H1 (cell line): ENCODE results near the gene MTF1. TPM values are rescaled to one million over a fixed set of nuclear protein-coding genes. Genes with fewer than 3 reads are reported as not detected.

Experiments
- CTCF ChIA-PET: fragments of 300-600 bp; sonication (Branson Sonifier 250); formaldehyde crosslinking; loops from one replicate; lab custom pipeline; 2021; ENCODE audit not compliant: partially characterized antibody; lab: Charles Lee
- POLR2A ChIA-PET: fragments of 300-600 bp; sonication (Branson Sonifier 250); formaldehyde crosslinking; loops from one replicate; lab custom pipeline; 2021; ENCODE audit warnings: inconsistent platforms; ENCODE audit not compliant: partially characterized antibody; lab: Charles Lee
- DNase-seq, 2 experiments: peaks; one replicate each; pipeline versions ENCODE4 v3.0.0 to v3.0.0-alpha.2; 2010 to 2022; ENCODE audit warnings: low spot score in 2 of 2, low read depth in 1 of 2, mixed read lengths in 1 of 2
- FAIRE-seq: peaks from 2 replicates; lab custom pipeline; 2011; peaks lifted over from hg19 to GRCh38; lab: Jason Lieb, UNC
- H2AFZ ChIP-seq: 2 replicates; pipeline ENCODE4 v1.8.1; 2012; ENCODE audit warnings: low read length, inconsistent platforms
- H2AK5ac ChIP-seq: 2 replicates; pipeline ENCODE4 v1.6.1; 2013; ENCODE audit warnings: low read depth, low read length
- H2BK120ac ChIP-seq: replicated peaks from 2 replicates; pipeline ENCODE3; 2013; ENCODE audit warnings: low read depth, low read length, inconsistent platforms
- H2BK12ac ChIP-seq: 2 replicates; pipeline ENCODE4 v1.6.1; 2013; ENCODE audit warnings: low read depth, low read length
- H2BK15ac ChIP-seq: 2 replicates; pipeline ENCODE4 v1.6.1; 2013; ENCODE audit warnings: low read length
- H2BK20ac ChIP-seq: 2 replicates; pipeline ENCODE4 v1.6.1; 2013; ENCODE audit warnings: low read length
- H2BK5ac ChIP-seq: 2 replicates; pipeline ENCODE4 v1.6.1; 2013; ENCODE audit warnings: low read depth, low read length
- H3K14ac ChIP-seq: 2 replicates; pipeline ENCODE4 v1.6.1; 2013; ENCODE audit warnings: inconsistent platforms; ENCODE audit not compliant: insufficient read length
- H3K18ac ChIP-seq: 2 replicates; pipeline ENCODE4 v1.6.1; 2013; ENCODE audit warnings: low read length; ENCODE audit errors: extremely low read depth
- H3K23ac ChIP-seq: 2 replicates; pipeline ENCODE4 v1.6.1; 2013; ENCODE audit warnings: inconsistent platforms; ENCODE audit not compliant: insufficient read length
- H3K23me2 ChIP-seq: 2 replicates; pipeline ENCODE4 v1.6.1; 2013; ENCODE audit warnings: low read depth, low read length
- H3K27ac ChIP-seq: 2 replicates; pipeline ENCODE4 v1.6.1; 2011; ENCODE audit warnings: low read depth, low read length, inconsistent platforms
- H3K27me3 ChIP-seq, 4 experiments: replicated peaks in 1 of 4; 1 replicate in 1 of 4; 2 replicates in 3 of 4; pipeline versions ENCODE4 v1.6.1 to v1.8.1; 2011 to 2013; ENCODE audit warnings: low read length in 3 of 4, mild to moderate bottlenecking in 3 of 4, inconsistent platforms in 2 of 4, mixed read lengths in 2 of 4, moderate library complexity in 1 of 4; ENCODE audit not compliant: control insufficient read depth in 3 of 4, insufficient read depth in 3 of 4; ENCODE audit errors: extremely low read depth in 1 of 4
- H3K36me3 ChIP-seq, 4 experiments: 2 replicates each; pipeline versions ENCODE4 v1.6.1 to v1.8.1; 2011 to 2013; ENCODE audit warnings: mild to moderate bottlenecking in 4 of 4, low read length in 3 of 4, moderate library complexity in 2 of 4, control low read depth in 1 of 4, inconsistent platforms in 1 of 4; ENCODE audit not compliant: insufficient read depth in 4 of 4, control insufficient read depth in 2 of 4
- H3K4ac ChIP-seq: replicated peaks from 2 replicates; pipeline ENCODE3; 2013; ENCODE audit warnings: low read length, low read depth, mixed read lengths, inconsistent platforms; ENCODE audit not compliant: insufficient read length
- H3K4me1 ChIP-seq, 4 experiments: replicated peaks in 1 of 4; 1 replicate in 1 of 4; 2 replicates in 3 of 4; pipeline versions ENCODE4 v1.6.1 to v1.8.1; 2011 to 2013; ENCODE audit warnings: low read length in 3 of 4, inconsistent platforms in 2 of 4, mixed read lengths in 1 of 4; ENCODE audit not compliant: insufficient read depth in 4 of 4, control insufficient read depth in 3 of 4
- H3K4me2 ChIP-seq, 2 experiments: 2 replicates each; pipeline versions ENCODE4 v1.6.1 to v1.8.1; 2011 to 2013; ENCODE audit warnings: low read depth in 2 of 2, low read length in 2 of 2, control low read depth in 1 of 2, inconsistent platforms in 1 of 2, mild to moderate bottlenecking in 1 of 2; ENCODE audit not compliant: insufficient read depth in 1 of 2
- H3K4me3 ChIP-seq, 4 experiments: fragments of 200-600, 300-600 bp in 1 of 4; sonication (generic), shearing (Covaris generic), sonication (Bioruptor Twin) in 1 of 4; 2 replicates each; pipeline versions ENCODE4 v1.5.1 to v1.8.1; 2011 to 2016; ENCODE audit warnings: low read length in 4 of 4, low read depth in 3 of 4, control low read depth in 2 of 4, inconsistent platforms in 2 of 4, mild to moderate bottlenecking in 2 of 4, mixed read lengths in 1 of 4, moderate library complexity in 1 of 4; ENCODE audit not compliant: insufficient read depth in 2 of 4; ENCODE audit errors: extremely low read depth in 1 of 4
- H3K56ac ChIP-seq: replicated peaks from 2 replicates; pipeline ENCODE3; 2013; ENCODE audit warnings: low read depth, mild to moderate bottlenecking, mixed read lengths, low read length, inconsistent platforms; ENCODE audit not compliant: insufficient read length
- H3K79me1 ChIP-seq: 2 replicates; pipeline ENCODE4 v1.6.1; 2013; ENCODE audit warnings: low read depth, low read length, control low read depth
- H3K79me2 ChIP-seq, 2 experiments: 2 replicates each; pipeline versions ENCODE4 v1.6.1 to v1.8.1; 2012 to 2013; ENCODE audit warnings: low read length in 2 of 2, mild to moderate bottlenecking in 2 of 2, inconsistent platforms in 1 of 2; ENCODE audit not compliant: insufficient read depth in 2 of 2, control insufficient read depth in 1 of 2
- H3K9ac ChIP-seq, 4 experiments: replicated peaks in 1 of 4; 1 replicate in 1 of 4; 2 replicates in 3 of 4; pipeline versions ENCODE4 v1.6.1 to v1.8.1; 2011 to 2013; ENCODE audit warnings: low read depth in 3 of 4, low read length in 3 of 4, control low read depth in 2 of 4, mild to moderate bottlenecking in 2 of 4, moderate library complexity in 2 of 4, inconsistent platforms in 1 of 4; ENCODE audit errors: extremely low read depth in 1 of 4
- H3K9me3 ChIP-seq, 2 experiments: 2 replicates each; pipeline versions ENCODE4 v1.6.1 to v1.8.1; 2012 to 2013; ENCODE audit warnings: mild to moderate bottlenecking in 2 of 2, moderate library complexity in 2 of 2, control low read depth in 1 of 2, inconsistent platforms in 1 of 2, low read depth in 1 of 2, low read length in 1 of 2, mixed read lengths in 1 of 2; ENCODE audit not compliant: insufficient read depth in 2 of 2
- H4K20me1 ChIP-seq, 2 experiments: replicated peaks in 1 of 2; 2 replicates each; pipeline versions ENCODE3 to v1.8.1; 2011 to 2013; ENCODE audit warnings: inconsistent platforms in 2 of 2, low read length in 2 of 2, mild to moderate bottlenecking in 1 of 2; ENCODE audit not compliant: insufficient read depth in 2 of 2, control insufficient read depth in 1 of 2
- H4K5ac ChIP-seq: 2 replicates; pipeline ENCODE4 v1.6.1; 2013; ENCODE audit warnings: low read length, low read depth, mixed read lengths, inconsistent platforms; ENCODE audit not compliant: insufficient read length
- H4K8ac ChIP-seq: 2 replicates; pipeline ENCODE4 v1.8.0; 2013; ENCODE audit warnings: mild to moderate bottlenecking, moderate library complexity, low read length, inconsistent platforms; ENCODE audit not compliant: insufficient read depth; ENCODE audit errors: extremely low read depth
- H4K91ac ChIP-seq: replicated peaks from 2 replicates; pipeline ENCODE3; 2013; ENCODE audit warnings: low read length, mixed read lengths, inconsistent platforms; ENCODE audit not compliant: insufficient read length
- CTBP2 ChIP-seq: IDR thresholded peaks from 2 replicates; pipeline ENCODE4 v1.7.0; 2011; ENCODE audit warnings: borderline replicate concordance, mild to moderate bottlenecking, moderate library complexity, mixed read lengths, low read length; ENCODE audit not compliant: insufficient read depth, insufficient read length
- CTCF ChIP-seq, 3 experiments: IDR thresholded peaks; 1 replicate in 2 of 3; 2 replicates in 1 of 3; pipeline versions ENCODE4 v1.5.1 to v1.6.1; 2011; ENCODE audit warnings: low read length in 3 of 3, mild to moderate bottlenecking in 3 of 3, inconsistent platforms in 2 of 3, low read depth in 1 of 3, moderate library complexity in 1 of 3; ENCODE audit not compliant: insufficient read depth in 1 of 3; ENCODE audit errors: control extremely low read depth in 1 of 3
- GTF2F1 ChIP-seq: IDR thresholded peaks from 2 replicates; pipeline ENCODE4 v1.6.1; 2012; ENCODE audit warnings: low read depth, low read length, improper control_type of control experiment, borderline replicate concordance
- HDAC6 ChIP-seq: IDR thresholded peaks from one replicate; pipeline ENCODE4 v1.7.1; 2012; ENCODE audit warnings: low read depth, mild to moderate bottlenecking, inconsistent platforms, low read length, moderate library complexity
- JUN ChIP-seq: IDR thresholded peaks from 2 replicates; pipeline ENCODE4 v1.6.1; 2011; ENCODE audit warnings: low read depth, mild to moderate bottlenecking, improper control_type of control experiment, low read length
- JUND ChIP-seq: IDR thresholded peaks from 2 replicates; pipeline ENCODE4 v1.6.1; 2011; ENCODE audit warnings: mild to moderate bottlenecking, improper control_type of control experiment, low read length
- KDM1A ChIP-seq: fragments of 200-600, 300-600 bp; sonication (generic); IDR thresholded peaks from 2 replicates; pipeline ENCODE4 v1.7.1; 2016; ENCODE audit warnings: mild to moderate bottlenecking, low read length, borderline replicate concordance
- MAX ChIP-seq: IDR thresholded peaks from 2 replicates; pipeline ENCODE4 v1.6.1; 2012; ENCODE audit warnings: inconsistent platforms
- RNF2 ChIP-seq: fragments of 200-900, 300-1000 bp; sonication (generic); IDR thresholded peaks from 2 replicates; pipeline ENCODE4 v1.7.1; 2016; ENCODE audit warnings: borderline replicate concordance, low read depth, mild to moderate bottlenecking, antibody characterized with exemption, low read length; ENCODE audit not compliant: poor library complexity, severe bottlenecking; ENCODE audit errors: missing control alignments
- TAF7 ChIP-seq: optimal IDR thresholded peaks from 2 replicates; pipeline ENCODE3; 2011; ENCODE audit warnings: low read depth, mild to moderate bottlenecking, inconsistent platforms, low read length, moderate library complexity, borderline replicate concordance
- TCF12 ChIP-seq: IDR thresholded peaks from 2 replicates; pipeline ENCODE4 v1.6.1; 2011; ENCODE audit warnings: low read depth, mild to moderate bottlenecking, low read length
- WGBS, 2 experiments: shearing (Covaris generic) in 1 of 2; methylation state at CpG; one replicate each; pipeline versions ENCODE4 v1.1.6 to v1.1.7; 2013 to 2015; ENCODE audit warnings: low lambda C conversion rate in 2 of 2, mixed read lengths in 2 of 2, inconsistent platforms in 1 of 2, low coverage in 1 of 2, missing lambda C conversion rate in 1 of 2; ENCODE audit not compliant: insufficient replicate concordance in 2 of 2, insufficient coverage in 1 of 2, insufficient read length in 1 of 2; ENCODE audit errors: extremely low coverage in 1 of 2, missing lambda C conversion rate in 1 of 2; 5-methylcytosine and 5-hydroxymethylcytosine counted together
- polyA plus RNA-seq, 7 experiments: library from polyadenylated mRNA; depleted of rRNA in 3 of 7; stranded (reverse) in 5 of 7; unstranded in 2 of 7; fragments of >200 nt in 5 of 7; fragments of 200-250 nt in 2 of 7; gene quantifications; 1 replicate in 5 of 7; 2 replicates in 1 of 7; 4 replicates in 1 of 7; pipeline versions ENCODE4 v1.2.1 to v1.2.3, GENCODE V29; 2011 to 2013; ENCODE audit warnings: missing spikeins in 2 of 7, mixed read lengths in 2 of 7
- total RNA-seq: library from RNA; stranded (reverse); fragmentation: NEBNext Ultra II Directional; extraction: Animal tissue kit (Norgen Biotek cat#: 25700); gene quantifications from 2 replicates; pipeline ENCODE4 v1.2.1, GENCODE V29; 2021

MTF1 gene
- total and polyA plus RNA-seq, 2 of the 8 experiments (the other 6 are each of a cell fraction or from before 2014, with no cell fraction given), result 4.0 to 15.5 TPM

- H4K91ac ChIP-seq, result no peak overlapping the region
- H3K4me2 ChIP-seq, result no peak overlapping the region
- no peak overlapping the region for H2AK5ac ChIP-seq
- no peak overlapping the region for H2BK15ac ChIP-seq
- H3K9me3 ChIP-seq, result peaks cover 0 to 2% of the 10 kb centered on the region in 2 experiments; a peak in 1 of 4 replicates
- no peaks in the 10 kb centered on the region for H3K79me1 ChIP-seq
- peak overlapping the region; percentile 57; the same call in 1 of the 2 replicates for H4K8ac ChIP-seq
- CTCF ChIA-PET, result interaction anchor here (0.6 kb wide), 1 partner anchor 189 kb away, joined by 3 read pairs; no protein-coding TSS in a partner anchor
- no peak overlapping the region for H3K4ac ChIP-seq
- no peaks in the 10 kb centered on the region for H3K23me2 ChIP-seq
- DNase-seq (no peak), FAIRE-seq (no peak)
- POLR2A ChIA-PET, result no interaction called here
- no peak overlapping the region for H3K27ac ChIP-seq
- no peaks in the 10 kb centered on the region for H3K4me1 ChIP-seq
- no peaks in the 10 kb centered on the region; a peak in 1 of 7 replicates for H3K27me3 ChIP-seq
- no peaks in the 10 kb centered on the region for H4K20me1 ChIP-seq
- H2BK120ac ChIP-seq, result no peak overlapping the region
- no peak overlapping the region for H2AFZ ChIP-seq
- no peaks in the 10 kb centered on the region for H3K79me2 ChIP-seq
- H4K5ac ChIP-seq, result no peak overlapping the region
- WGBS, 2 experiments, result 89% methylated on average over 3 of the region's 3 CpGs; no CpG with 5 or more reads in 1 of the 2 experiments
- H3K23ac ChIP-seq, result no peak overlapping the region
- no peak overlapping the region for H3K4me3 ChIP-seq
- H3K18ac ChIP-seq, result no peak overlapping the region
- no peak overlapping the region for H3K56ac ChIP-seq
- no peak overlapping the region for H2BK20ac ChIP-seq
- no peak overlapping the region for H2BK5ac ChIP-seq
- H3K14ac ChIP-seq, result no peak overlapping the region
- no peaks in the 10 kb centered on the region for H3K36me3 ChIP-seq
- no peak overlapping the region for H2BK12ac ChIP-seq
- H3K9ac ChIP-seq, result no peak overlapping the region
- TF ChIP-seq JUND, result no peak
- TF ChIP-seq MAX, result no peak
- no peak for TF ChIP-seq JUN
- TF ChIP-seq CTBP2, result no peak
- no peak for TF ChIP-seq KDM1A
- TF ChIP-seq CTCF (IDR thresholded peaks at IDR 0.05; ENCODE audit: control extremely low read depth in 1 of 3, insufficient read depth in 1 of 3, low read depth in 1 of 3, low read length in 3 of 3), result no peak
- no peak for TF ChIP-seq RNF2
- no peak for TF ChIP-seq GTF2F1
- TF ChIP-seq HDAC6, result no peak
- TF ChIP-seq TCF12, result no peak
- no peak for TF ChIP-seq TAF7
Observed at GRCh38 chr1:37778654-37779053, 80.7 kb downstream of the MTF1 start.
